Activated CD4-positive, CD25-positive, alpha-beta regulatory T cell treated with anti-CD3 and anti-CD28 coated beads, Interleukin-2, amount 50 U/mL, for 16 hours (primary cell): ENCODE measurements around the gene SLC9A3.
"Not testable (repeated sequence)": the region's sequence is repeated elsewhere in the genome, so short reads cannot be mapped to it uniquely, and the experiment has no call there.

ENCODE experiments used
- DNase-seq: peaks from one replicate; pipeline ENCODE4 v3.0.0-alpha.2; 2020; ENCODE audit warnings: low read depth, low spot score

SLC9A3 gene

DNA sequence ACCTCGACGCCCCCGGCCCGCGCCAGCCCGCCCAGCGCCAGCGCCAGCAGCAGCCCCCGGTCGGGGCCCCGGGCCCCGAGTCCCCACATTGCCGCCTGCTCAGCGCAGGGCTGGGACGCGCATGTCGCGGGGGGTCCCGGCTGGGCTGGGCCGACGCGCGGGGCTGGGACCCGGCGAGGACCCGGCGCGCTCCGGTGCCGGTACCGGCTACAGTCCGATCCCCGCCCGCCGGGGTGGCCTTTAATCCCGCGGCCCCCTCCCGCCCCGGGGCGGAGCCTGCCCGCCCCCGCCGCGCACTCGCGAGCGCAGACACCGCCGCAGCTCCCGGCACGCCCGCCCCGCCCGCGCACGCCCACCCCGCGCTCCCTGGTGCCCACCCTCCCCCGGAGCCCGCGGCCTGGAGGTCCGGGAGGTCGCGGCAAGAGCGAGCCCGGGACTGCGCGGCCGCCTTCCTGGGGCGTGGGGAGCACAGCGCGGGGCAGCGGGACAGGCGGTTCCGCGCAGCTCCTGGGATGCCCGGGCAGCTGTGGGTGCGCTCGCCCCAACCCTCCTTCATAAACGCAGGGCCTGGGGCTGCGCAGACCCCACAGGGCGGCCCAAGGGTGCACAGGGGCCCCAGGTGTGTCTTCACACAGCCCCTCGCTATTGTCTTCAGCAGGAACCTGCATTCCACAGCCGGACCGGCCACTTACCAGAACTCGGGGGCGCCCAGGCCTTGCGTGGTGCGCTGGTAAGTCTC lies at the start of gene SLC9A3:
Gene SLC9A3 (minus strand): TSS at position 216 of the 739 bp plus-strand sequence.
- no peak for DNase-seq

DNA sequence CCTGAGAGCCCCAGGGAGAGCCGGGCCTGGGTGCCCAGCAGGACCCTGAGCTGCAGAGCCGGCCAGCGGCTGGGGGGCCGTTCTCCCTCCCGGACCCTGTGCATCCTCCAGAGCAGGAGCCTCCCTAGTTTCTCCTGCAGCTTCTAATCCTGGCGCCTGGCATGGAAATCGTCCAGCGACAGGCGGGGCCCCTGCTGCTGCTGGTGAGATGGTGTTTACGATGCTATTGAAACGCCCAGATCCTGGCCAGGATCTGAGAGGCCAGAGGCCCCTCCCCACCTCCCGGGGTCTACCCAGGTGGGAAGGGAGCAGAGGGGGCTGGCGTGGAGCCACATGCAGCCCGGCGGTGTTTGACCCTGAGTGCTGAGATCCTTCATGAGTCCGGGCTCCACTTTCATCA lies 49.7 kb upstream of the SLC9A3 start:
- DNase-seq, result no peak

DNA sequence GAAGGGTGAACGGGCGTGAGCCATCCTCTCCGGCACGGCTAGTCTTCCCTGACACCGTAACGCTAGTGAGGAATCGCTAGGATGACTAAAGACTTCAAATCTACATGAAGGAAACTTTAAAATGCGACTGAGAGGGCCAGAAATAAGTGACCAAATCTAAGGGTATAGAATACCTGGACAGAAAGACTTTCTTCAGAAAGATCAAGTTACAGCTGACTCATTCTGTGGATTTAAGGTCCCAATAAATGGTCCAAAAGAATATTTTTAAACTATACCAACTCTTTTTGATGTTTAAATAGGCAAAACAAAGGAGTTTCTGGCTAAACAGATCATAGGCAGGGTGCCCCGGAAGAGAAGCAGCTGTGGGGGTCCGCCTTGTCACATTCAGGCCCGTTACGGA lies 49.0 kb upstream of the SLC9A3 start:
- no peak for DNase-seq

DNA sequence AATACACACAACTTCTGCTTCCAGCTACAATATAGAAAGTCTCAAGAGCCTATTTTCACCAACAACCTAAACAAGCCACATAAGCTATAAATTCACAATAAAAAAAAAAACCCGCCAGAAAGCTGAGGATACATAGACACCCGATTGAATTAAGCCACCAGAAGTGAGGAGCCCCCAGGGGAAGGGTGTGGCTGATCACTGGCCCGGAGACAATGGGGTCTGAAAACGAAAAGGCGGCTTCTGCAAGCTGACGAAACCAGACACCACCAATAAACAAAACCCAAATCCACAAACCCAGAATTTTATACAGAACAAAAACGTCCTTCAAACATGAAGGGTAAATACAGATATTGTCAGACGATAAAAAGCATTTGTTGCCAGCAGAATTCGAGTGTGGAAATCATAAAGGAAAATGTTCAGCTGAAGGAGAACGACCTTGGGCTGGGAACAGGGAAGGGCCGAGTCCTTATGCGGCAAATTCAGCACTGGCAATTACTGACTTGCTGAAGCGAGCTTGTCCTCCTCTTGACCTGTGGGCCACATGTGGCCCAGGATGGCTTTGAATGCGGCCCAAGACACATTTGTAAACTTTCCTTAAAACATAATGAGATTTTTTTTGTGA lies 48.3 kb upstream of the SLC9A3 start:
- DNase-seq, result no peak

DNA sequence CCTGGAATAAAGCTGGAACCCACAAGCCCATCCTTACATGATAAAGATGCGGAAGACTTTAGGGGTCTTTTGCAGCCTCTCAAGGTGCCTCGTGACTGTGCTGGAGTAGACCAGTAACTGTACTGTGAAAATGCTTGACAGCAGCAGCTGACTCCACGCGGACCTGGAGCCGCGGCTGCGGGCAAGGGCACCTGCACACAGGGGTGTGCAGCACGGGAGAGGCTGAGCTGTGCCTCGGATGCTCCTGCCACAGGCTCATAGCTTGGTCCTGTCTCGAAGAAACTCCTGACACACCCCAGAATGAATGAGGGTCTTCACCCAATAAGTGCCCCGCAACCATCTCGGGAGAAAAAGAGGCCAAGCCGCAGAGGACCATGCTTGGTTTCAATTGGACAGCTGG lies 47.5 kb upstream of the SLC9A3 start:
- no peak for DNase-seq

DNA sequence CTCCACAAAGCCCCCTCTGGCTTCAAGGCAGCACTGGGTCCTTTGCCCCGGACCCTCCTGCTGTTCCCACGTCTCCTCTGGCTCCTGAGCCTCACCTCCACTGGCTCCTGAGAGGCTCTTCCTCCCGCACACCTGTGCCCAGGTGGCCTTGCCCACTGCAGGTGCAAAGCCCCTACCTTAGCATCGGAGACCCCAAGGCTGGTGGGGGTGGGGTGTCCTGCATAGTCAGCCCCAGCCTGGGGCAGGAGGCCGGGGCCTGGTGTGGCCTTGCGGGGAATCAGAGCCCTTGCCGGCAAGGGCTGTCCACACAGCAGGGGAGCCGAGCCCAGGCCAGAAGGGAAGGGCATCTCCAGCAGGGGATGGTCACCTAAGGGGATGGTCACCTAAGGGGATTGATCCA lies 46.6 kb upstream of the SLC9A3 start:
- no peak for DNase-seq

DNA sequence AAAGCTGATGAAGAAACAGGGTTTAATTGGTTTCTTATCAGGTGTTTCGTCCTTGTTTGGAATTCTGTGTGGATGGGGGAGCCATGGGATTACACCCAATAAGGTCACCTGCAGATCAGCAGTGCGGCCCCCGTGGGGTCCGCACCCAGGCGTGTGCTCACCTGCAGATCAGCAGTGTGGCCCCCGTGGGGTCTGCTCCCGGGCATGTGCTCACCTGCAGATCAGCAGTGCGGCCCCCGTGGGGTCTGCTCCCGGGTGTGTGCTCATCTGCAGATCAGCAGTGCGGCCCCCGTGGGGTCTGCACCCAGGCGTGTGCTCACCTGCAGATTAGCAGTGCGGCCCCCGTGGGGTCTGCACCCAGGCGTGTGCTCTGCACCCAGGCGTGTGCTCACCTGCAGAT lies 46.2 kb upstream of the SLC9A3 start:
- DNase-seq, result no peak

DNA sequence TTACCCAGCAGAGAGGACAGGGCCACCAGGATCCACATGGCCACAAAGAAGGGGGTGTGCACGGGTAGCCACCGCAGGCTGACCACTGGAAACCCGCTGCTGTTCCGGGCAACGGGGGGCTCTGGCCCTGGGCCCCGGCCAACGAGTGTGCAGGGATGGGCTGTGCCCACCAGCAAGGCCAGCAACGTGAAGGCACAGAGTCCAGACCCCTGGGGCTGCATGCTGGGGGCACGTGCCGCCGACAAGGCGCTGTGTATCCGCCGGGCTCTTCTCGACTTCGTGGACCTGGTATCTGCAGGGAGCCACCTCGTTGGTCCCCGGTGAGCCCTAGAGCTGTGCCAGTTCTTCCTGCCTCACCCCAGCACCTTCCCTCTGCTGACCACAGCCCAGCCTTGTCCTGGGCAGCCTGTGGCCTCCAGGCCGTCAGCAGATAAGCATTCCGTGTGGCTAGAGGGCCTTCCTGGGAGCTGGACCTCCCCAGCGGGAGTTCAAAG lies 45.7 kb upstream of the SLC9A3 start:
- no peak for DNase-seq

DNA sequence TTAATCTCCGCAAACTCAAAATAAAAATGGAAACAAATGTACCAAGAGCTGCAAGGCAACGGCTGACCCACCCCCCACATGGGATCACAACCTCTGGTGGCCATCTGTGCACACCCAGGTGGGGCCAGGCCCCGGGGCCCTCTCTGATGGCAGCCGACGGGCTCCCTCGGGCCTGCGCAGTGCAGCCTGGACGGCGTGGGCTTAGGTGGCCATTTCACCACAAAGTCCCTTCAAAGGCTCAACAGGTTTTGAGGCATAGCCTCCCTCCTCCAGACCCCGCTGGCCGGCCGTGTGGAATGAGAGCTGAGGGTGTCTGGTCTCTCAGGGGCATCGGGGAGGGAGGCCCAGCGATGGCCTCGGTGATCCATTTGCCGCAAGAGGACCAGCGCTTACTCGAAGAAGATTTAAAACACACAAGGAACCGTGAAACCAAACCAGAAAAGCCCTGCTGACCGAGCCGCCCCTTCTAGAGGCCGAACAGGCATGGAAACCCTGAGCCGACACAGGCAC lies 45.2 kb upstream of the SLC9A3 start:
- DNase-seq, result no peak

DNA sequence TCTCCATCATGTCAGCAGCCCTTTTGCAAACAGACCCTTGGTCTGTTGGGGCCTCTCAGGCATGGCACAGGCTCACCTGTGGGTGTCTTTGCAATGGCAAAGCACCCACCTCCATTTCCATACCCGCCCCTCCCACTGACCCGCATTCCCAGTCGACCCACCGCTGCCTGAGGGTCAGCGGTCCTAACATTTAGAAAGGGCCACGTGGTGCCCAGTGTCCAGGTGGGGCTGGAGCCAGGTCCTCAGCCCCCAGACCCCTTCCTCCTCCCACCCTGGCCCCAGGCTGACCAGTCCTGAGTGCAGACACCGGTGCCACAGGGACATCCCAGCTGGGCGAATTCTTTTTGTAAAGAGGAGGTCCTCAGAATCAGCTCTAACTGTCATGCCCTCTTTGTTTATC lies 44.6 kb upstream of the SLC9A3 start:
- DNase-seq, result no peak

DNA sequence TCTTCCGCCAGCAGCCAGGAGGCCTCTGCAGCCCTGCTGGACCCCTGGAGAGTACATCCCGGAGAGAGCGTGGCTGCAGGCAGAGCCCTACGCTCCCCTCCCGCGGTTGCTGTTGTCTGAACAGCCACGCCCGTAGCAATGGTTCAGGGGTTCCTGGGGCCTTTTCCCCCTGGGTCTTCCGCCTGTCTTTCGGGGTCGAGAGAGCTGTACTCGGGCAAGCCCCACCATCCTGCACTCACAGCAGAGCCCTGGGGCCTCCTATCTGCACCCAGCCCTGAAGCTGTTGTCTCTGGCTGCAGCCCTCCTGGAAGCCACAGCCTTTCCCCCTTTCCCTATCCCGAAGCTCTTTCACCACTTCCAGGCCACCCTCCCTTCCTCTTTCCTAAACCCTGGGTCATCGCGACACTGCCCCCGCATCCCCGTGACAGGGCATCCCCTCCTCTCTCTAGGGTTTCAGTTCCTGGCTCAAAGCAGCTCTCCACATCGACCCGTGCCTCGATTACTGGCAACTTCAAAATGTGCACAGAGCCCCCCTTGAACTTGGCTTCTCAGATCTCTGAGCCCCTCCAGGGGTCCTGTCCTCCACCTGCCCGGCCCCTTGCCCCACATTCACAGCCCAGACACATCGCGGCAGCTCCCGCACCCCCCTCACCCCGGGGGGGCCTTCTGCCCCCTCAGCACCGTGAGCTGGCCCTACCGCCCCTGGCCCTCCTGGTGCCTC lies 44.0 kb upstream of the SLC9A3 start:
- no peak for DNase-seq

DNA sequence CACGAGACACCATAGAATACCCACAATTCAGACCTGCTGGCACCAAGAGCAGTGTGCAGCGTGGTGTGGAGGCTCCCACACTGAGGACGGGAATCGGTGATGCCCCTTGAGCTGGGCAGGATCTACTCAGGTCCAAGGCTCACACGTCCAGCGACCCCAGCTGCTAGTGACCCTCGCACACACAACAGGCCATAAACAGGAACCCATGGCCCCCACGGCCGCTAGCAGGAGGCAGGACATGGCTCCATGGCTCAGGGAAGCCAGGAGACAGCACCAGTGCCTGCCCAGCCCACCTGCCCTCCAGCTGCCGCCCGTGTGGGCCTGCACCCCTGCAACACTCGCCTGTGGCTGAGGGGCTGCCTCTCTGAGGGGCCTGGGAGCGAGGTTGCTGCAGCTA lies 43.4 kb upstream of the SLC9A3 start:
- DNase-seq, result no peak

DNA sequence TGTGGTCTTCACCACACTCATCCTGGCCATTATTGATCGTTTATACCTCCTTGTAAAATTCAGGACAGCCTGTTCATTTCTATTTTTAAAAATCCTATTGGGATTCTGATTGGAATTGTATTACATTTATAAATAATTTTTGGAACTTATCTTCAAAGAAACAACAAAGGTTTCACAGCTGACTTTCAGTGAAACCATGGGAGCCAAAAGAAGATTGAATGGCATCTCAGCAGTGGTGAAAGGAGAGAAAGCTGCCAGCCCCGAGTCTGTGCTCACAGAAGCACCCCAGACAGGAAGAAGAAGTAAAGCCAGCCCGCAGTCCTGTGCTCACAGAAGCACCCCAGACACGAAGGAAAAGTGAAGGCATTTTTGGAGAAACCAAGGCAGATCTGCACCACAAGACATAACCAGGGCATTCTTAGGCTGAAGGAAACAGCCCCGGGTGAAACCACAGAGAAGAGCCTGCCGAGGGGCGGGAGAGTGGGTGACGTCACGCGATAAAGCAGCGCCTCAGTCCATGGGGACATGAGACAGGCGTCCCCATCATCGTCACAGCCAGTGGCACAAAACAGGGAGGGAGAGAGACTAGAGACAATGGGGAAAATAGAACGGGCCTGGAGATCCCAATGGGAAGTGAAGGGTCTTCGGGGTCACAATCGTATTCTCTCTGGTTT lies 42.5 kb upstream of the SLC9A3 start:
- DNase-seq, result no peak

DNA sequence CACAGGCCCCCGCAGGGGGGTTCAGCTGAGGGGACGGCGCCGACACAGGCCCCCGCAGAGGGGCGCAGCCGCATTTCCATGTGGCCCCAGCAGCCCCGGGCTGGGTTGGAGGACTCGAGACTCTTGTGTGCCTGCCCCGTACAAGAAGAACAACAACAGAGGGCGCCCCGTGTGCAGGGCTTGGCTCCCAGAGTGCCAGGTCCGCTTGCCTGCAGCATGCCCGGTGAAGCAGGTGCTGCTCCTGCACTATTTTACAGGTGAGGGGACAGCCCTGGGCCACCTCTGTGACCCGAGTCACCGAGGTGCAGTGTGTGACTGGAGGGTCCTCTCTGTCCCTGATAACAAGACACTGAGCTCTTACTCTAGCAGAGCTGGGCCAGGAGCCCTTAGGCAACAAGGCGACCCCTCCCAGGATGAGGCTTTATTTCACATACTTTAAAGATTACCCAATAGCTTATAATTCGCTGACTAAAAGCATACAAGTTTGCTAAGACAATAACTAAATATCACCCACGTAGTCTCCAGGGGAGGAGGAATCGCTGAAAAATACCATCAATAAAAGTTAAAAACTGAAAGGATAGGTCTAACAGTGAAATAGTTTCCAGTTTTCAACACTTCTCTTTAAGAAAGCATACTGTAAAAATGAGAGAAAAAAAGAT lies 41.7 kb upstream of the SLC9A3 start:
- DNase-seq, result no peak

DNA sequence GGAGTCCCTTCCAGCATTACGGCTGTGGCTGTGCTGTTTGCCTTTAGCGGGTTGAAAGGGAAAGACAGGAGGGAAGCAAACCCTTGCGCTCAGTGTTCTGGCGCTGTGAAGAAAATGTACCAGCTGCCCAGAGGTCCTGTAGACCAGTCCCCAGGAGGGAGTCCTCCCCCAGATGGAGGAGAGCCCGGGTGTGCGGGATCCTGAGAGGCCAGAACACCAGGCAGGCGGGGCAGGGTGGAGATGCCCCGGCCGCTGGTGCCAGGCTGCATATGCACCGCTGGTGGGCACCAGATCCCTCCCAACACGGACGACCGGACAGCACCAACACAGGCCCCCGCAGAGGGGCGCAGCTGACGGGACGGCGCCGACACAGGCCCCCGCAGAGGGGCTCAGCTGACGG lies 37.2 kb upstream of the SLC9A3 start:
- DNase-seq, result no peak

DNA sequence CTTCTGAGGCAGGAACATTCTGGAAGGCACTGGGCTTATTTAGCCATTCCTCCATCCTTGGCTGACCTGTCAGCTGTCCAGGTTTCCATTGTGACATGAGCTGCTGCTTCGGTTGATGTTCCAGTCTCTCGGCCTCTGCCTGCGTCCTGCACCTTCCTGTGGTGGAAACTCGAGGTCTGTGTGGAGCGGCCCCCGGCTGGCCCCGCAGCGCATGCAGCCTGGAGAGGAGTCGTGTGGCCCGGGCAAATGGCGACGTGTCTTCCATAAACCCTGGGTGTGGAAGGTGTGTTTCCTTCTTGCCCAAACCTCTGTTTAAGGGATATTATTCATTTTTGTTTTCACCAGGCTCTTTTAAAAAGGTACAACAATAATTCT lies 36.5 kb upstream of the SLC9A3 start:
- no peak for DNase-seq

DNA sequence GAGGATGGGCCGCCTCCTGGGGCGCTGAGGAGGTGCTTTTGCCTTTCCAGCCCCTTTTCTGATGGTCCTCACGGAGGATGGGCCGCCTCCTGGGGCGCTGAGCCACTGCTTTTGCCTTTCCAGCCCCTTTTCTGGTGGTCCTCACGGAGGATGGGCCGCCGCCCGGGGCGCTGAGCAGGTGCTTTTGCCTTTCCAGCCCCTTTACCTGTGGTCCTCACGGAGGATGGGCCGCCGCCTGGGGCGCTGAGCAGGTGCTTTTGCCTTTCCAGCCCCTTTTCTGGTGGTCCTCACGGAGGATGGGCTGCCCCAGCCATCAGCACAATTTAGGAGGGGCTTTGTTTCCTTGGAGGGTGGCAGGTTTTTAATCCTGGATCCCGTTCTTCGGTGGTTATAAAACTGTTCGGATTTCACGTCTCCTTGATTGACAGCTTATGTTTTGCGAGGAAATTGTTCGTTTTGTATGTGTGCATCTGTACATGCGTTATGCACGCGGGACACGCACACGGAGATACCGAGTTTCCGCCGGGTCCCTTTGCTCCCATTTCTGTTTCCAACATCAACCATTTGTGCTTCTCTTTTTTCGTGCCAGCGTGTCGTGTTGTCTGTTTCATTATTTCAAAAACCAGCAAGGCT lies 34.7 kb upstream of the SLC9A3 start:
- no peak for DNase-seq

DNA sequence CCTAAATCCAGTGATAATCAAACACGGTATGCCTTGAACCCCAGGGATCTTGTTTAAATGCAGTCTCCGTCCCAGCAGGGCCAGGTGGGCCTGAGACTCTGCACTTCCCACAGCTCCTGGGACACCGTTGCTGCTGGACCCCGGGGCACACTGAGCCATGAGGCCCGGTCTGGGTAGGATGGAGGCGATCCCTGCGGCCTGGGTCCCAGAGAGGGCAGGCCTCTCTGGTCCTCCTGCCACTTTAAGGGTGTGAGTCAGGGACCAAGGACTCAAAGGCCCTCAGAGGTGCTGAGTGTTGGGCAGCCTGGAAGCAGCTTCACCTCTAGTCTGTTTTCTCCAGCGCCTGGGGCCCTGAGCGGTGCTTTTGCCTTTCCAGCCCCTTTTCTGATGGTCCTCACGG lies 34.1 kb upstream of the SLC9A3 start:
- DNase-seq, result no peak

DNA sequence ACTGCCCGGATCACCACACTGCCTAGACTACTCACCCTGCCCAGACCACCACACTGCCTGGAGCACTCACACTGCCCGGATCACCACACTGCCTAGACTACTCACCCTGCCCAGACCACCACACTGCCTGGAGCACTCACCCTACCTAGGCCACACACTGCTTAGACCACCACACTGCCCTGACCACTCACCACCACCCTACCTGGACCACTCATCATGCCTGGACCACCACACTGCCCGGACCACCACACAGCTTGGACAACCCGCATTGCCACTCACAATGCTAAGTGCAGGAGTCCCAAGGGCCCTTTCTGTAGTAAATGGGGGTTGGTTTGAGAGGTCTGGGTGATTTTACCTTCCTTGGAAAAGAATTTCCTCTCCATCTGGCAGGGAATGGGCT lies 33.7 kb upstream of the SLC9A3 start:
- DNase-seq, result not testable (repeated sequence)

DNA sequence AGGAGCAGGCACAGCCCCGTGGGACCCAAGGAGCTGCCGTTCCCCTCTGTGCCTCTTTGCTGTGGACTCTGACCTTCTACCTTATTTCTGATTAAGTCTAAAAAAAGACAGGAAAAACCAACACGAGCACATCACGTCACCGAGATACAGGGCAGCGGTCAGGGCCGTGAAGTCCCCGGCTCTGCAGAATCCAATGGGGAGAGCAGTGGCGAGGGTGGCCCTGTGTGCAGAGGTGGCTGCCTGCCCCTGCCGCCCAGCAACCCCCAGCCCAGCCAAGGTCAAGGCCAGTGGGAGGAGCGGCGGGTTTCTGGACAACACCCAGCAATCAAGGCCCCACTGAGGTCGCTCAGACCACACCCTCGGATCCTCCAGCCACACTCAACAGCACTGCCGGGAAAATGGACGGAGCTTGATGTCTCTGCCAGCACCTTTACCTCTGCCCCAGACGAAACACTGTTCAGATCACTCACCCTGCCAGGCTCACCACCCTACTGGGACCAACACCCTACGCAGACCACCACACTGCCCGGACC lies 32.7 kb upstream of the SLC9A3 start:
- DNase-seq, result no peak
